Thoracic aorta endothelial cell (primary cell): Measurements from ENCODE around the gene LITAF. TPM values are rescaled to one million over a fixed set of nuclear protein-coding genes. Genes with fewer than 3 reads are reported as not detected.

Experiments used
- total RNA-seq: library from RNA; depleted of rRNA; stranded (reverse); fragments of >200 nt; gene quantifications from 2 replicates; pipeline ENCODE4 v1.2.3, GENCODE V29; 2012

The LITAF gene
- total RNA-seq = 5.5 and 9.8 TPM in 2 replicates

GRCh38 chr16:11586856-11587642, at the start of gene LITAF:
LITAF (minus strand) TSS chr16:11586919; CDS start chr16:11556730, 30,189 bp downstream.

Other genes with a start within 250 kb of the LITAF start
- gene RMI2, start 241.5 kb downstream of the LITAF start, total RNA-seq = 8.0 and 15.9 TPM in 2 replicates
- 17.1 and 17.7 TPM in 2 replicates for gene SNN, start 81.5 kb upstream of the LITAF start, total RNA-seq
- gene TXNDC11, start 155.9 kb upstream of the LITAF start, total RNA-seq = 37.5 and 39.8 TPM in 2 replicates
- 84.0 and 95.3 TPM in 2 replicates for gene ZC3H7A, start 210.3 kb upstream of the LITAF start, total RNA-seq